ENCODE data around the gene APP.

DNA sequence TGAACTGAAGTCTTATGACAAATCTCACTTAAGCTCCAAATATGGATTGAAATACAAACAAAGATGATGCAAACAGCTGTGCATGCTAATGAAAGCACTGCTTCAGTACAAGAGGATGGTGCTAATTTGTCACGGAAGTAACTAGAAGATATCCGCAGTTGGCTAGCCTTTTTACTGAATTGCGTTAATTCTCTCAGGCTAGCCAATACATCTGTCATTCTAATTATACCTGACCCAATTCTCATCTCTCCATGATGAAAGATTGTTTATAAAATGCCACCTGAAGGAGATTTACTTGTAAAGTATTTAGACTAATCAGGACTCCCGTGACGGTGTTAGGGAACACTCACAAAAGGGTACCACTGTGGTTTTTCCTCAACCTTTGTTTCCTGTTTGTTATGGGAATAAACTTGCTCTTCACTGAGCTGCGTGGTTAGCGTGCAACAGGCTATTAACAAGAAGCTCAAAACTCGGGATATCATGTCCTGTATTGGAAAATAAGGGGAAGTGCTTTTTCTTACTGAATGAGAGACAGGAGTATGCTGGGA is 162.5 kb downstream of the APP start:
- TF ChIP-seq, protein P1, sequence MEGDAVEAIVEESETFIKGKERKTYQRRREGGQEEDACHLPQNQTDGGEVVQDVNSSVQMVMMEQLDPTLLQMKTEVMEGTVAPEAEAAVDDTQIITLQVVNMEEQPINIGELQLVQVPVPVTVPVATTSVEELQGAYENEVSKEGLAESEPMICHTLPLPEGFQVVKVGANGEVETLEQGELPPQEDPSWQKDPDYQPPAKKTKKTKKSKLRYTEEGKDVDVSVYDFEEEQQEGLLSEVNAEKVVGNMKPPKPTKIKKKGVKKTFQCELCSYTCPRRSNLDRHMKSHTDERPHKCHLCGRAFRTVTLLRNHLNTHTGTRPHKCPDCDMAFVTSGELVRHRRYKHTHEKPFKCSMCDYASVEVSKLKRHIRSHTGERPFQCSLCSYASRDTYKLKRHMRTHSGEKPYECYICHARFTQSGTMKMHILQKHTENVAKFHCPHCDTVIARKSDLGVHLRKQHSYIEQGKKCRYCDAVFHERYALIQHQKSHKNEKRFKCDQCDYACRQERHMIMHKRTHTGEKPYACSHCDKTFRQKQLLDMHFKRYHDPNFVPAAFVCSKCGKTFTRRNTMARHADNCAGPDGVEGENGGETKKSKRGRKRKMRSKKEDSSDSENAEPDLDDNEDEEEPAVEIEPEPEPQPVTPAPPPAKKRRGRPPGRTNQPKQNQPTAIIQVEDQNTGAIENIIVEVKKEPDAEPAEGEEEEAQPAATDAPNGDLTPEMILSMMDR (IDR thresholded peaks at IDR 0.05) = no peak
- TF ChIP-seq POLR2A (IDR thresholded peaks at IDR 0.05) = no peak
